Ovary (tissue), 3 donors: ENCODE measurements around the gene TNFRSF18.

Experiments used
- POLR2A ChIP-seq: fragments of 450-650 bp; IDR thresholded peaks from one replicate; pipeline ENCODE4 v1.6.1; 2017; ENCODE audit warnings: antibody characterized with exemption, mild to moderate bottlenecking, moderate library complexity
- TF ChIP-seq, protein P1 (sequence below), 3 donors: fragments of 450-650 bp in 2 of 3; fragments of 200-600 bp in 1 of 3; IDR thresholded peaks; one replicate each; pipeline versions ENCODE4 v1.5.1 to v1.8.0; 2016 to 2022; ENCODE audit warnings: antibody characterized with exemption in 3 of 3, mild to moderate bottlenecking in 1 of 3
- donor health status: DM: no; HTN: no; CAD: no.

DNA sequence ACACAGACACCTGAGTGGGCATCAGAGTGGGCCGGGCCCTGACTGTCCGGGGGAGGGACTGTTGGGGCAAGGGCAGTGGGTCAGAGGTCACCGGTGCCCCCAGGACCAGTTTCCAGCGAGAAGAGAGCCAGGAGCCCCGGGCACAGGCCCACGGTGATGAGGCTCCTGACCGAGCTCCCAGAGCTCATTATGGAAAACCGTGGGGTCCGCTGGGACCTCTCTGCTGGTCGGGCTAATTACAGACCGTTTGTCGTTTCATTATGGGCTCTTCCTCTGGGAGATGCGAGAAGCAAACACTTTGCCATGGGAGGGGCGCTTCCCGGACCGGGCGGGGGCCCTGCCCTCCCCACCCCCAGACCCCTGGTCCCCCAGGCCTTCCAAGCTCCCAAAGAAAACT is 44.7 kb downstream of the TNFRSF18 start:
- TF ChIP-seq POLR2A = no peak
- TF ChIP-seq, protein P1, sequence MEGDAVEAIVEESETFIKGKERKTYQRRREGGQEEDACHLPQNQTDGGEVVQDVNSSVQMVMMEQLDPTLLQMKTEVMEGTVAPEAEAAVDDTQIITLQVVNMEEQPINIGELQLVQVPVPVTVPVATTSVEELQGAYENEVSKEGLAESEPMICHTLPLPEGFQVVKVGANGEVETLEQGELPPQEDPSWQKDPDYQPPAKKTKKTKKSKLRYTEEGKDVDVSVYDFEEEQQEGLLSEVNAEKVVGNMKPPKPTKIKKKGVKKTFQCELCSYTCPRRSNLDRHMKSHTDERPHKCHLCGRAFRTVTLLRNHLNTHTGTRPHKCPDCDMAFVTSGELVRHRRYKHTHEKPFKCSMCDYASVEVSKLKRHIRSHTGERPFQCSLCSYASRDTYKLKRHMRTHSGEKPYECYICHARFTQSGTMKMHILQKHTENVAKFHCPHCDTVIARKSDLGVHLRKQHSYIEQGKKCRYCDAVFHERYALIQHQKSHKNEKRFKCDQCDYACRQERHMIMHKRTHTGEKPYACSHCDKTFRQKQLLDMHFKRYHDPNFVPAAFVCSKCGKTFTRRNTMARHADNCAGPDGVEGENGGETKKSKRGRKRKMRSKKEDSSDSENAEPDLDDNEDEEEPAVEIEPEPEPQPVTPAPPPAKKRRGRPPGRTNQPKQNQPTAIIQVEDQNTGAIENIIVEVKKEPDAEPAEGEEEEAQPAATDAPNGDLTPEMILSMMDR (IDR thresholded peaks at IDR 0.05) = no peak
